ENCODE data around the gene CYSRT1.
A peak's percentile ranks its signal among the peaks of the same experiment; 100 is the strongest.

DNA sequence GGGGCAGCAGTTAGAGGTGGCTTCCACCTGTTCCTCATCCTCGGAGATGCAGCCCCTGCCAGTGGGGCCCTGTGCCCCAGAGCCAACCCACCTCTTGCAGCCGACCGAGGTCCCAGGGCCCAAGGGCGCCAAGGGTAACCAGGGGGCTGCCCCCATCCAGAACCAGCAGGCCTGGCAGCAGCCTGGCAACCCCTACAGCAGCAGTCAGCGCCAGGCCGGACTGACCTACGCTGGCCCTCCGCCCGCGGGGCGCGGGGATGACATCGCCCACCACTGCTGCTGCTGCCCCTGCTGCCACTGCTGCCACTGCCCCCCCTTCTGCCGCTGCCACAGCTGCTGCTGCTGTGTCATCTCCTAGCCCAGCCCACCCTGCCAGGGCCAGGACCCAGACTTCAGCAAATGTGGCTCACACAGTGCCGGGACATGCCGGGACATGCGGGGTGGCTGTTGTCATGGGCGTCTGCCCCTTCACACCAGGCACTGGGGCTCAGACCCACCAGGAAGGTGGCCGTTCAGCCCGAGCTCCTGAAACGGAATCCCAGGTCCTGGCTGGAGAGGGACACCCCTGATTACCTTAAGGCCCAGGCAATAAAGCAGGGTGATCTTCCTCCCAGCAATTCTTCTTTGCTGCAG is 841 bp downstream of the CYSRT1 start:
- no peak for TF ChIP-seq EGR1 (IDR thresholded peaks at IDR 0.05)
- TF ChIP-seq FOXM1 (IDR thresholded peaks at IDR 0.05; ENCODE audit: borderline replicate concordance, low read depth): no peak
- no peak for TF ChIP-seq TCF12 (IDR thresholded peaks at IDR 0.05; ENCODE audit: low read depth)
- TF ChIP-seq, protein P1, sequence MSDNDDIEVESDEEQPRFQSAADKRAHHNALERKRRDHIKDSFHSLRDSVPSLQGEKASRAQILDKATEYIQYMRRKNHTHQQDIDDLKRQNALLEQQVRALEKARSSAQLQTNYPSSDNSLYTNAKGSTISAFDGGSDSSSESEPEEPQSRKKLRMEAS (IDR thresholded peaks at IDR 0.05): no peak
- TF ChIP-seq, protein P2, sequence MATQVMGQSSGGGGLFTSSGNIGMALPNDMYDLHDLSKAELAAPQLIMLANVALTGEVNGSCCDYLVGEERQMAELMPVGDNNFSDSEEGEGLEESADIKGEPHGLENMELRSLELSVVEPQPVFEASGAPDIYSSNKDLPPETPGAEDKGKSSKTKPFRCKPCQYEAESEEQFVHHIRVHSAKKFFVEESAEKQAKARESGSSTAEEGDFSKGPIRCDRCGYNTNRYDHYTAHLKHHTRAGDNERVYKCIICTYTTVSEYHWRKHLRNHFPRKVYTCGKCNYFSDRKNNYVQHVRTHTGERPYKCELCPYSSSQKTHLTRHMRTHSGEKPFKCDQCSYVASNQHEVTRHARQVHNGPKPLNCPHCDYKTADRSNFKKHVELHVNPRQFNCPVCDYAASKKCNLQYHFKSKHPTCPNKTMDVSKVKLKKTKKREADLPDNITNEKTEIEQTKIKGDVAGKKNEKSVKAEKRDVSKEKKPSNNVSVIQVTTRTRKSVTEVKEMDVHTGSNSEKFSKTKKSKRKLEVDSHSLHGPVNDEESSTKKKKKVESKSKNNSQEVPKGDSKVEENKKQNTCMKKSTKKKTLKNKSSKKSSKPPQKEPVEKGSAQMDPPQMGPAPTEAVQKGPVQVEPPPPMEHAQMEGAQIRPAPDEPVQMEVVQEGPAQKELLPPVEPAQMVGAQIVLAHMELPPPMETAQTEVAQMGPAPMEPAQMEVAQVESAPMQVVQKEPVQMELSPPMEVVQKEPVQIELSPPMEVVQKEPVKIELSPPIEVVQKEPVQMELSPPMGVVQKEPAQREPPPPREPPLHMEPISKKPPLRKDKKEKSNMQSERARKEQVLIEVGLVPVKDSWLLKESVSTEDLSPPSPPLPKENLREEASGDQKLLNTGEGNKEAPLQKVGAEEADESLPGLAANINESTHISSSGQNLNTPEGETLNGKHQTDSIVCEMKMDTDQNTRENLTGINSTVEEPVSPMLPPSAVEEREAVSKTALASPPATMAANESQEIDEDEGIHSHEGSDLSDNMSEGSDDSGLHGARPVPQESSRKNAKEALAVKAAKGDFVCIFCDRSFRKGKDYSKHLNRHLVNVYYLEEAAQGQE (IDR thresholded peaks at IDR 0.05; ENCODE audit: low read depth): no peak
- TF ChIP-seq CREB1 (IDR thresholded peaks at IDR 0.05; ENCODE audit: low read depth): no peak
- TF ChIP-seq YY1 (IDR thresholded peaks at IDR 0.05; ENCODE audit: low read depth): no peak
- no peak for TF ChIP-seq CEBPB (IDR thresholded peaks at IDR 0.05)
- no peak for TF ChIP-seq EP300 (IDR thresholded peaks at IDR 0.05; ENCODE audit: borderline replicate concordance)
- no peak for TF ChIP-seq TAF1 (IDR thresholded peaks at IDR 0.05; ENCODE audit: low read depth)
- no peak for TF ChIP-seq RAD21 (IDR thresholded peaks at IDR 0.05; ENCODE audit: low read depth)
- 0 out of 2 replicates have a peak, but pooled peaks have one; percentile 13 for TF ChIP-seq ZBTB7A (IDR thresholded peaks at IDR 0.05; ENCODE audit: low read depth)
- TF ChIP-seq NFIC (IDR thresholded peaks at IDR 0.05): no peak
